GM18519 (cell line): ENCODE results near the gene FMNL2.
"Not testable (repeated sequence)": the region's sequence is repeated elsewhere in the genome, so short reads cannot be mapped to it uniquely, and the experiment has no call there.

Source experiments
- ATAC-seq: cut with Tn5 transposase; IDR thresholded peaks from one replicate; pipeline ENCODE4 v1.9.1; 2021; ENCODE audit warnings: mild to moderate bottlenecking, moderate library complexity; ENCODE audit not compliant: unreplicated experiment, low FRiP score

Gene FMNL2

DNA sequence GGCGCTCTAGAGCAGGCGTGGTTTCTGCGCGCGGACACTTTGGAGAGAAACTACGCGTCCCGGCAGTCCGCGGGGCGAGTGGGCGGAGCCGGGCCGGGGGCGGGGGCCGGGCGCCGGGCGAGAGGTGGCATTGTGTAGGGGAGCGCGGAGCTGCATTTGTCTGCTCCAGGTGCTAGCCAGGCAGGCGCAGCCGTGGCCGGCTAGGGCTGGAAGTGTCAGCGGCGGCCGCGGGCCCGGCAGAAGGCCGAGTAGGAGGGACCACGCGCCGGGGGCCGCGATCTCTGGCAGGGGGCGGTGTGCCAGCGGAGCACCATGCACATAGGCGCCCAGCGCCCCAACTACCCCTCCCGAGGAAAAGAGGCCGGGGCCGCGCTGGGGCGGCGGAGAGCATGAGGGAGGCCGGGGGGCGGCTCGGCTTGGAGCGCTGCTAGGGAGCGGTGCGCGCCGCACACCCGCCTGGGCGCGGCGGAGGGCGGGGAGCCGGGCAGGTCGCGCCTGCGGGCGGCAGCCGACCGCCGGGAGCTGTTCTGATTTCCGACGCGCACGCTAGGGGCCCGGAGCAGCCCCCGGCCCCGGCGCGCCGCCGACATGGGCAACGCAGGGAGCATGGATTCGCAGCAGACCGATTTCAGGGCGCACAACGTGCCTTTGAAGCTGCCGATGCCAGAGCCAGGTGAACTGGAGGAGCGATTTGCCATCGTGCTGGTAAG is at the start of gene FMNL2:
TSS of gene FMNL2 (plus strand) at position 159 of the 710 bp plus-strand sequence.
- ATAC-seq, result peak; percentile 74

- ATAC-seq, result no peak
Measured at GRCh38 chr2:152292991-152293390, 42.0 kb upstream of the FMNL2 start.

DNA sequence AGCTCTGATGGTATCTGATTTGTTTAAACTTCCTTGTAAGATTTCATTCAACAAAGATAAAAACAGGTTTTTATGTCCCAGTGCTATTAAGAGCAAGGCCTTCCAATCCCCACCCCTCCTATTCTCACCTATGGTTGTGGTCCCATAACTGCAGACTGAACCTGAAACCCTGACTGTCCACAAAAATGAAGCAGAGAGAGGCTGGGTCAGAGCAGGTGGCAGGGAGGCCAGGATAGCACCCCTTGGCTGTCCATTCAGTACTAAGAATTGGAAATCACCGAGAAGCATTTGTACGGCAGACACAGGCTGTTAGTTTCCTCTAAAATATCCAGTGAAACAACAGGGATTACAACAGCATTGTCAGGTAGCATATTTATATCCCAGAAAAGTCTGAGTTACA is 37.3 kb upstream of the FMNL2 start:
- ATAC-seq, result no peak

GRCh38 chr2:152298754-152299153 is 36.2 kb upstream of the FMNL2 start:
- ATAC-seq, result no peak

DNA sequence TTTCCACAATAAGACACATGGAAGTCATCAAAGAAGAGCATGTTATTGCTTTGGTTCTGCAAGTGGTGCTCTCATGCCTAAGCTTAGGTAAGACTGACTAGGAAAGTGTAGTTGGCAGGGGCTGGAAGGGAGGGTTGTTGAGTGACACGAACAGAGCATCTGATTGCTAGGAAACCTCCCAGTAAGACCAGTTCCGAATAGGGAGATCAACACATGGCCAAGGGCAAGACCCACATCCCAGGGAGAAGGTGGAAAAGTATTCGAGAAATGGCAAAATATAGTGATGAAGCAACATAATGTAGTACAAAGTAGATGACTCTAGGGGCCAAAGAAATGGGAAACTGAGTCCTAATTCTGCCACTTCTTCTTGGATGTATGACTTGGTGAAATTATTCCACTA is 33.8 kb upstream of the FMNL2 start:
- no peak for ATAC-seq

DNA sequence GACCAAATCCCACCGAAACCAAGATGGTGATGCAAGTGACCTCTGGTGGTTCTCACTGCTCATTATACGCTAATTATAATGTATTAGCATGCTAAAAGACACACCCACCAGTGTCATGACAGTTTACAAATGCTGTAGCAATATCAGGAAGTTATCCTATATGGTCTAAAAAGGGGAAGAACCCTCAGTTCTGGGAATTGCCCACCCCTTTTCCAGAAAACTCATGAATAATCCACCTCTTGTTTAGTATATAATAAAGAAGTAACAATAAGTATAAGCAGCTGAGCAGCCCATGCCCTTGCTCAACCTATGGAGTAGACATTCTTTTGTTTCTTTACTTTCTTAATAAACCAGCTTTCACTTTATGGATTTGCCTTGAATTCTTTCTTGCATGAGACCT is 31.0 kb upstream of the FMNL2 start:
- no peak for ATAC-seq

DNA sequence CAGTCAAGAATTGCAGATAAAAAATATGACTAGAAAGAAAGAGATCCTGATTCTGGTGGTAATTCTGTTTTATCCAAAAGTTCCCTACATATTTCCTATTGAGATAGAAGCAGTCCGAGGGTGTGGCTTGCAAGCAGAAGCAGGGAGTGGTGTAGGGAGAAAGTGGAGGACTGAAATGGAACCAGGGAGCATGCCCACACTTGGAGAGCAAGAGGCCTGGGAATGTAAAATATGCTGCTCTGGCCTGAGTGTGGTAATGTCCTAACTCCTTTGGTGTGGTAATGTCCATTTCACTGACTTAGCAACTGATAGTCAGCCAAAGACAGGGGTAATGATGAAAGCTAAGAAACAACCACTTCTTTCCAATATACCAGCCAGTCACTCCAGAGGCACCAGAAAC is 30.1 kb upstream of the FMNL2 start:
- ATAC-seq, result no peak

DNA sequence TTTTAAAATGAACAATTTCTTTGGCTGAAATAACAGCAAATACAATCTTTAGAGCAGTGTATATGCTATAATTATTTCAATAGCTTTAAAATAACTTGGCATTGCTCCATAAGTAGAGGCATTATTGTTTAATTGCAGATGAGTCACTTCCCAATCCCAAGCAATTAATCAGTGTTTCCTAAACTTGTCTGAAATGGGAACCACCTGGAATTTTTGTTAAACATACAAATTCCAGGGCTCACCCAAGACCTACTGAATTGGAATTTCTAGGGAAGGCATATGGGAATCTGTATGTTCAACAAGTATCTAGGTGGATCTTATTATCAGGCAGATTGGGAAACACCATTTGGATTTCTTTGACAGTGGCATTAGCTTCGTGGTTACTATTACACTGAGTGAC is 27.1 kb upstream of the FMNL2 start:
- no peak for ATAC-seq

DNA sequence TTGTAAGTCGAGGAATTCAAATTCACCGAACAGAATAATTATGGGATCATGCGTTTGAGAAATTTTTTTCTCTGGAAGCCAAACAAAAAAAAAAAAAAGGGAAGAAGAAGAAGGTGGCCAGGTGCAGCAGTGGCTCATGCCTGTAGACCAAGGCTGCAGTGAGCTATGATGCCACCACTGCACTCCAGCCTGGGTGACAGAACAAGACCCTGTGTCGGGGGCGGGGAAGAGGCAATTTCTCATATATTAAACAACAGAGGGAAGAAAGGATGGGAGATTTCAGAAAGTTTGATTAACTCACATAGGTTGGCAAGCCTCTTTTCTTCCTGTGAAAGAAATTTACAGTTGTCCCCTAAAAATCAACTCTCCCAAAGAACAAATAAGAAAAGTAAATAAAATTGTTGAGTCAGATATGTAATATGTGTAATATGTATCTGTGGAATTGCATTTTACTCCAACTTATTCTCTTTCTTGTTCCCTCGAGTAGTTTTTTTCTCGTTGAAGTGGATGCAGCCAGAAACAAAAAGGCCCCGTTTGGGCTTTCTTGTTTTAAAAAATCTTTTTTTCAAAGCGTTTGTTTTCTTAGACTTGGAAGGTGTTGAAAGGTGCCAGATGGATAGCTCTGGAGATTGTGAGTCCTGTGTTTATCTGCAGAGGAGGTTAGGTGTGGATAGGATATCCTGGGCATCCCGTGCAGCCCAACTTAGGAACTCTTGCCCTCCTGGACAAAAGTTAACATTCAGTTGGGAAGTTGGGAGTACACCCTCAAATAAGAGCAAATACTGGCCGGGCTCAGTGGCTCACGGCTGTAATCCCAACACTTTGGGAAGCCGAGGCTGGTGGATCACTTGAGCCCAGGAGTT is 25.4 kb upstream of the FMNL2 start:
- ATAC-seq, result no peak

- no peak for ATAC-seq
Measured at GRCh38 chr2:152319822-152320570, 15.0 kb upstream of the FMNL2 start.

DNA sequence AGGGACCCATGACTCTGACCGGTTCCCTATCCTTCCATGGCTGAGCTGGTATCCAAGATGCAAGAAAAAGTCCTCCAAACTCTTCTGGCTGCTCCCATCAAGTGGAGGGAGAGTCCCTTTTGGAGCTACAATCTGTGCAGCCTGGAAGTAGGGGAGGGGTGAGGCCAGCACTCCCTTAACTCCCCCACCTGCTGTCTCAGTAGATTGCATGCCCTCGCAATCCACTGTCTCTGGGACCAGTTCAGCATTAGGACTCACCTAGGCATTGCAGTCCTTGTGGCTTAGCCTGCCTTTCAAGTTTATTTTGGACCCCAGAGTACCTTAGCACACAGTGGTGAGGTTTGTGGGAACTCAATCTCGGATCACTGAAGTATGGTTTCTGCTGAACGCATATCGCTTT is 14.2 kb upstream of the FMNL2 start:
- ATAC-seq, result no peak

DNA sequence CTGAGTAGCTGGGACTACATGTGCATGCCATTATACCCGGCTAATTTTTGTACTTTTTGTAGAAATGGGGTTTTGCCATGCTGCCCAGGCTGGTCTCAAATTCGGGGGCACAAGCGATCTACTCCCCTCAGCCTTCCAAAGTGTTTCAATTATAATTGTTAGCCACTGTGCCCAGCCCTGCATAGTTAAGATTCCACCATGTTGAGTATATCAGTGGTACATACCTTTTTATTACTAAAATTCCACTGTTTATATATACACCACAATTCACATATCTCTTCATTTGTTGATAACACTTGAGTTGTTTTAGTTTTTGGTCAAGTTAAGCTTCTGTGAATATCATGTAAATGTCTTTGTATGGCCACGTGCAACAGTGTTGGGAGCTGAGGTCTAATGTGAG is 12.8 kb upstream of the FMNL2 start:
- no peak for ATAC-seq

DNA sequence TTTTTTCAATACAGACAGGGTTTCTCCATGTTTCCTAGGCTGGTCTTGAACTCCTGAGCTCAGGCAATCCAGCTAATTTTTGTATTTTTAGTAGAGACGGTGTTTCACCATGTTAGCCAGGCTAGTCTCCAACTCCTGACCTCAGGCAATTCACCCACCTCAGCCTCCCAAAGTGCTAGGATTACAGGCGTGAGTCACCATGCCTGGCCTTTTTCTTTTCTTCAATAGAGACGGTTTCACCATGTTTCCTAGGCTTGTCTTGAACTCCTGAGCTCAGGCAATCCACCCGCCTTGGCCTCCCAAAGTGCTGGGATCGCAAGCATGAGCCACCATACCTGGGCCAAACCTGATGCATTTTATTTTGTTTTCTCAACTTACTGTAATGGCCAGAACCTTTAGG is 9.8 kb upstream of the FMNL2 start:
- ATAC-seq, result not testable (repeated sequence)

DNA sequence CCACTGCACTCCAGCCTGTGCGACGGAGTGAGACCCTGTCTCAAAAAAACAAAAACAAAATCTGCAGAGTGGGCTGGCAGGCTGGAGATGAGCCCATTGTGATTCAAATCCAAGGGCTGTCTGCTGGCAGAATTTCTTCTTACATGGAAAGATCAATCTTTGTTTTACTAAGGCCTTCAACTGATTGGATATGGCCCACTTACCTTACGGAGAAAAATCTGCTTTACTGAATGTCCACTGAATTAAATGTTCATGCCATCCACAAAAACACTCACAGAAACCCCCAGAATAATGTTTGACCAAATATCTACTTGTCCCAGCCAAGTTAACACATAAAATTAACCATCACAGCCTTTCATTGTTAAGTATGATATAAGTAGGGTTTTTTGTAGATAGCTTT is 8.3 kb upstream of the FMNL2 start:
- ATAC-seq, result no peak

- no peak for ATAC-seq
Measured at GRCh38 chr2:152328013-152328412, 7.0 kb upstream of the FMNL2 start.

DNA sequence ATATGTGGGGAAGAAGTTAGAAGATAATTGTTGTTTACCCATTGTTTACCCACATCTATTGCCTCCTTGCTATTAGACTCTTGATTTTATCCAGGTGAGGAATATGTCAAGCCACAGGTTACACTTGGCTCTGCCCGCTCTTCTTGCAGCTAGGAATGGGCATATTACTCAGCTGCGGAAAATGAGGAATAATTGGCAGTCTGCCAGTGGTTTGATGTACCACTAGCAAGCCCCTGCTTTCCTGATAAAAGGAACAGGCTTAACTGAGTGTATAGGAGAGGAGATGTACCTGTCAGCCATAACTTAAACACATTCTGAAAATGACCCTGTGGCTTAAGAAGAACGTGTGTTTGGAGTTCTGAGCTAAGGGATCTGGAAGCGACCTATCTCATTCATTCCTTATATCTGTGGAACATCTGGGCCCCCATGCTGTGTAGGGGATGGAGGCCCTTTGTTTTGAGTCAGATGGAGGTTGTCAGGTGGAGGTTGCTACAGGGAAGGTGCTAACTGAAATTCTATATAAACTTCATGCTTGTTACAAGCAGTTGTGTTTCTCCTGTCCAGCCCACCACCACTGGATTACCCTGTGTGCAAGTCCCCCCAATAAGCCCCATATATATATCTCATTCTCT is 4.6 kb upstream of the FMNL2 start:
- no peak for ATAC-seq

GRCh38 chr2:152334701-152335015 is 316 bp upstream of the FMNL2 start:
- ATAC-seq, result no peak

DNA sequence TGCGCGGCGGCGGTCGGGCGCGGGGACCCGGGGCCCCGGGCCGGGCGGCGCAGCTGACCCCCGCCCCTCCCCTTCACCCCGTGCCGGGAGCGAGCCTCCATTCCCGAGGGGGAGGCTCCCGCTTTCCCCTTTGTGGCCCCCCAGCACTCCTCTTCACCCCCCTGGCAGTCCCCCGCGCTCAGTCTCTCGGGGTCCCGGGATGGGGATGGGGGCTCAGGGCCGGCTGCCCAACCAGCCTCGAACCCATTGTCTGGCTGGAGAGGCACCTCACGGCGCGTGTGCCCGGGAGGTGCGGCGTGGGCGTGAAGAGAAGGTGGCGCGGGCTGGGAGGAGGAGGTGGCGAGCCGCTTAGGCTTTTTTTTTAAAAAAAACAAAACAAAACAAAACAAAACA is 748 bp downstream of the FMNL2 start:
- ATAC-seq, result no peak

DNA sequence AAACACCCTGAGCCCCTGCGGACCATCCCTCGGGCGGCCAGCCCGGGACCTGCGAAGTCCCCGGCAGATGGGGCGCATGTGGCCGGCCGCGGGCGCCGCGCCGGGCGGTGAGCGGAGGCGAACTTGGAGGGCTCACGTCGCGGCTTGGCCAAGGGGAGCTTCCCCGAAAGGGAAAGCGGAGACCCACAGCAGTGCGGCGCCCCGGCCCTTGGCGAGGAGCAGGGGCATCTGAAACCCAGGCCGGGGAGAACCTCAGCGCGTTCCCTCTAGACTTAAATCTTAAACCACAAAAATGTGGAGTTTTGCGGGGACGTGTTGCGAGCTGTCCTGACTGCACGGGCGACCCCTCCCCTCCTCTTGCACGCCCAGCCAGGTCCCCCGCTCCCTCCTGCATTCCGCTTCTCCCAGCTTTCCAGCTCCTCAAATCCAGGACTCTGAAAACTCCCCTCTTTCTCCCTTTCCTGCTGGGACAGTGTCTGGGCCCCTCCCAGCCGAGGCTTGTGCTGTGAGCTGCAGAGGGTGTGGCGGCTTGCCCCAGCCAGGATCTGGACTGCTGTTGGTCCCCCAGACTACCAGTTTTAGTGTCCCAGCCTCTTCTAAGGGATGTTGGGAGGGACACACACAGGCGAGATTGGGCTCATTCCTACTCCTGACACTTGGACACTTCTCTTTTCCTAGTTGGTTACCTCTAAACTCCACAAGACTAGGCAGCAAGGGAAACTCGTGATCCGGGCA is 1.3 kb downstream of the FMNL2 start:
- ATAC-seq, result no peak

- no peak for ATAC-seq
Measured at GRCh38 chr2:152336854-152337510, 2.0 kb downstream of the FMNL2 start.
